ENCODE measurements around the gene NFASC. TPM values are rescaled to one million over a fixed set of nuclear protein-coding genes. Genes with fewer than 3 reads are reported as not detected.

NFASC gene
- polyA plus RNA-seq, 3 donors, result 0.08 TPM; not detected in 2

DNA sequence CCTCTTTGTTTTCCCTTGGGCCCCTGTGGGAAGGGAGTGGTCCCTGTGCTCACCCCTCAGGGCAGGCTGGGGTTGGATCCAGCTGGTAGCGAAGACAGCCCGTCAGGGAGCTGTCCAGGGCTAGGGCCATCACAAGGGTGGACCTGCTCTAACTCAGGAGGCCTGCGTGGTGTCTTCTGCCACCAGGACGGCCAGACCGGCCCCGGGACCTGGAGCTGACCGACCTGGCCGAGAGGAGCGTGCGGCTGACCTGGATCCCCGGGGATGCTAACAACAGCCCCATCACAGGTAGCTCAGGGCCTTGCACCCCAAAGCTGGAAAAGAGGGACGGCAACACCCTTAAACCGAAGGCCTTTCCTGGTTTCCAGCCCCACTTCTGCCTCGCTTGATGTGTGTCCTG lies 108.1 kb downstream of the NFASC start:
- WGBS (ENCODE audit: insufficient coverage), result 98% methylated on average over 11 of the region's 14 CpGs
- Histone ChIP-seq H3K27ac (ENCODE audit: low read depth in 1 of 2, low read length in 2 of 2) (no peak overlapping the region), H3K36me3 (replicated peaks in 1 of 2; ENCODE audit: control insufficient read depth in 1 of 2, insufficient read depth in 2 of 2, low read length in 2 of 2) (no peaks in the 10 kb centered on the region), H4K20me1 (ENCODE audit: insufficient read depth, low read length) (no peaks in the 10 kb centered on the region), H3K4me3 (replicated peaks in 1 of 3; ENCODE audit: low read depth in 2 of 3, low read length in 3 of 3) (no peak overlapping the region), H3K79me2 (ENCODE audit: insufficient read depth, low read length) (no peaks in the 10 kb centered on the region), H3K27me3 (ENCODE audit: control insufficient read depth in 2 of 2, insufficient read depth in 2 of 2, low read length in 2 of 2) (peaks cover 0 to 6% of the 10 kb centered on the region in 2 donors), H3K4me1 (ENCODE audit: control insufficient read depth in 1 of 2, insufficient read depth in 2 of 2, low read length in 2 of 2) (peaks cover 0 to 8% of the 10 kb centered on the region in 2 donors), H3K4me2 (replicated peaks; ENCODE audit: extremely low read depth, low read length, poor library complexity, severe bottlenecking) (no peak overlapping the region), H3K9ac (ENCODE audit: insufficient read depth, low read length, poor library complexity, severe bottlenecking) (no peak overlapping the region), H3K9me3 (replicated peaks in 1 of 2; ENCODE audit: control insufficient read depth in 1 of 2, insufficient read depth in 1 of 2, low read length in 2 of 2) (no peaks in the 10 kb centered on the region), H2AFZ (ENCODE audit: insufficient read depth, low read depth, low read length, poor library complexity, severe bottlenecking) (no peak overlapping the region)
- H3K36me3 Mint-ChIP-seq, result no peaks in the 10 kb centered on the region
- H3K4me1 Mint-ChIP-seq, result peaks cover 17% of the 10 kb centered on the region
- no peak overlapping the region for H3K27ac Mint-ChIP-seq
- peaks cover 4 to 8% (median 5%) of the 10 kb centered on the region in 3 donors for H3K27me3 Mint-ChIP-seq (ENCODE audit: low read depth in 3 of 3)
- TF ChIP-seq, protein P1, sequence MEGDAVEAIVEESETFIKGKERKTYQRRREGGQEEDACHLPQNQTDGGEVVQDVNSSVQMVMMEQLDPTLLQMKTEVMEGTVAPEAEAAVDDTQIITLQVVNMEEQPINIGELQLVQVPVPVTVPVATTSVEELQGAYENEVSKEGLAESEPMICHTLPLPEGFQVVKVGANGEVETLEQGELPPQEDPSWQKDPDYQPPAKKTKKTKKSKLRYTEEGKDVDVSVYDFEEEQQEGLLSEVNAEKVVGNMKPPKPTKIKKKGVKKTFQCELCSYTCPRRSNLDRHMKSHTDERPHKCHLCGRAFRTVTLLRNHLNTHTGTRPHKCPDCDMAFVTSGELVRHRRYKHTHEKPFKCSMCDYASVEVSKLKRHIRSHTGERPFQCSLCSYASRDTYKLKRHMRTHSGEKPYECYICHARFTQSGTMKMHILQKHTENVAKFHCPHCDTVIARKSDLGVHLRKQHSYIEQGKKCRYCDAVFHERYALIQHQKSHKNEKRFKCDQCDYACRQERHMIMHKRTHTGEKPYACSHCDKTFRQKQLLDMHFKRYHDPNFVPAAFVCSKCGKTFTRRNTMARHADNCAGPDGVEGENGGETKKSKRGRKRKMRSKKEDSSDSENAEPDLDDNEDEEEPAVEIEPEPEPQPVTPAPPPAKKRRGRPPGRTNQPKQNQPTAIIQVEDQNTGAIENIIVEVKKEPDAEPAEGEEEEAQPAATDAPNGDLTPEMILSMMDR (IDR thresholded peaks at IDR 0.05), result no peak
- no peak overlapping the region for H3K4me3 Mint-ChIP-seq
- DNase-seq, result no peak
- intact Hi-C loops (cut with micrococcal nuclease), result no loop called here
- H3K9me3 Mint-ChIP-seq, result no peaks in the 10 kb centered on the region

DNA sequence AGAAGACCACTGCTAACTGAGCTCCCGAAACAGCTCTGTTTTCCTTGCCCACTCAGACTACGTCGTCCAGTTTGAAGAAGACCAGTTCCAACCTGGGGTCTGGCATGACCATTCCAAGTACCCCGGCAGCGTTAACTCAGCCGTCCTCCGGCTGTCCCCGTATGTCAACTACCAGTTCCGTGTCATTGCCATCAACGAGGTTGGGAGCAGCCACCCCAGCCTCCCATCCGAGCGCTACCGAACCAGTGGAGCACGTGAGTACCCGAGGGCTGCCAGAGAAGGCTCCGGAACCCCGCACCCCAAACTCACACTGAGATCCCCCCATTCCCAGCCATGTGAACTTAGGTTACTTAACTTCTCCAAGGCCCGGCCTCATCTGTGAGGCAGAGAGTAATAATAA lies 108.6 kb downstream of the NFASC start:
- Histone ChIP-seq H3K79me2 (ENCODE audit: insufficient read depth, low read length) (no peaks in the 10 kb centered on the region), H3K27ac (ENCODE audit: low read depth in 1 of 2, low read length in 2 of 2) (no peak overlapping the region), H3K27me3 (ENCODE audit: control insufficient read depth in 2 of 2, insufficient read depth in 2 of 2, low read length in 2 of 2) (peaks cover 0 to 6% of the 10 kb centered on the region in 2 donors), H3K9me3 (replicated peaks in 1 of 2; ENCODE audit: control insufficient read depth in 1 of 2, insufficient read depth in 1 of 2, low read length in 2 of 2) (no peaks in the 10 kb centered on the region), H3K9ac (ENCODE audit: insufficient read depth, low read length, poor library complexity, severe bottlenecking) (no peak overlapping the region), H3K36me3 (replicated peaks in 1 of 2; ENCODE audit: control insufficient read depth in 1 of 2, insufficient read depth in 2 of 2, low read length in 2 of 2) (no peaks in the 10 kb centered on the region), H3K4me1 (ENCODE audit: control insufficient read depth in 1 of 2, insufficient read depth in 2 of 2, low read length in 2 of 2) (peaks cover 0 to 8% of the 10 kb centered on the region in 2 donors), H3K4me3 (replicated peaks in 1 of 3; ENCODE audit: low read depth in 2 of 3, low read length in 3 of 3) (no peak overlapping the region), H4K20me1 (ENCODE audit: insufficient read depth, low read length) (no peaks in the 10 kb centered on the region), H2AFZ (ENCODE audit: insufficient read depth, low read depth, low read length, poor library complexity, severe bottlenecking) (no peak overlapping the region), H3K4me2 (replicated peaks; ENCODE audit: extremely low read depth, low read length, poor library complexity, severe bottlenecking) (no peak overlapping the region)
- Mint-ChIP-seq H3K27me3 (ENCODE audit: low read depth in 3 of 3) (peaks cover 4 to 8% (median 5%) of the 10 kb centered on the region in 3 donors), H3K36me3 (no peaks in the 10 kb centered on the region), H3K9me3 (no peaks in the 10 kb centered on the region), H3K4me3 (no peak overlapping the region), H3K27ac (no peak overlapping the region), H3K4me1 (peaks cover 17% of the 10 kb centered on the region)
- DNase-seq, result no peak
- TF ChIP-seq, protein P1 (IDR thresholded peaks at IDR 0.05), result no peak
- WGBS (ENCODE audit: insufficient coverage), result 94% methylated on average over 13 of the region's 18 CpGs
- intact Hi-C loops (cut with micrococcal nuclease), result no loop called here

Data from CD14-positive monocyte (primary cell).